Testis (tissue), 3 donors: Measurements from ENCODE around the gene MTMR1. TPM values are rescaled to one million over a fixed set of nuclear protein-coding genes. Genes with fewer than 3 reads are reported as not detected.

Source experiments
- DNase-seq: peaks from one replicate; pipeline ENCODE4 v3.0.0-alpha.2; 2019
- H3K27ac ChIP-seq, 2 donors: fragments of 200-600 bp; sonication (generic); one replicate each; pipeline ENCODE4 v1.5.1; 2019
- H3K27me3 ChIP-seq: fragments of 200-600 bp; sonication (generic); one replicate; pipeline ENCODE4 v1.5.1; 2019
- H3K36me3 ChIP-seq: fragments of 200-600 bp; sonication (generic); one replicate; pipeline ENCODE4 v1.5.1; 2017; ENCODE audit warnings: low read depth; ENCODE audit errors: missing control alignments
- H3K4me1 ChIP-seq: fragments of 200-600 bp; sonication (generic); one replicate; pipeline ENCODE4 v1.5.1; 2019
- H3K4me3 ChIP-seq, 2 donors: fragments of 200-600 bp; sonication (generic); one replicate each; pipeline ENCODE4 v1.5.1; 2017 to 2019
- H3K9me3 ChIP-seq: fragments of 200-600 bp; sonication (generic); one replicate; pipeline ENCODE4 v1.5.1; 2017
- POLR2A ChIP-seq: fragments of 450-650 bp; IDR thresholded peaks from one replicate; pipeline ENCODE4 v1.6.1; 2017; ENCODE audit warnings: antibody characterized with exemption, mild to moderate bottlenecking, moderate library complexity
- WGBS, 2 donors: methylation state at CpG; one replicate each; pipeline ENCODE4 v1.1.5; 2018; 5-methylcytosine and 5-hydroxymethylcytosine counted together
- intact Hi-C: fragments of 100-400 bp; cut with DNase I; formaldehyde crosslinking; loops from one replicate; pipeline ENCODE4 v1.15.1; 2023; ENCODE audit warnings: low total_unique reads
- polyA plus RNA-seq: library from polyadenylated mRNA; stranded (reverse); fragments of 350-450 nt; fragmentation: Illumina TruSeq; extraction: RNeasy Lipid Tissue Mini Kit (QIAGEN cat#74804); gene quantifications from one replicate; pipeline ENCODE4 v1.2.3, GENCODE V29; 2014; ENCODE audit warnings: low read depth, low replicate concordance; ENCODE audit not compliant: insufficient read depth
- total RNA-seq, 2 donors: library from RNA; depleted of rRNA; stranded (reverse); fragments of >200 nt; gene quantifications; one replicate each; pipeline ENCODE4 v1.2.3, GENCODE V29; 2016
- TF ChIP-seq, protein P1 (sequence below), 3 experiments: fragments of 450-650 bp in 2 of 3; fragments of 200-600 bp in 1 of 3; sonication (generic) in 1 of 3; IDR thresholded peaks; one replicate each; pipeline ENCODE4 v1.5.1; 2016 to 2019; ENCODE audit warnings: antibody characterized with exemption in 3 of 3, mild to moderate bottlenecking in 2 of 3, moderate library complexity in 1 of 3

MTMR1 gene
- total and polyA plus RNA-seq, 3 donors from 2014 or later = 26.1 to 57.2 (median 50.3) TPM

- H3K36me3 ChIP-seq = no peaks in the 10 kb centered on the region
- no peak overlapping the region for H3K27ac ChIP-seq
- 60 to 72% methylated on average over 2 to 5 of the region's 7 CpGs for WGBS, 2 donors
- TF ChIP-seq POLR2A = no peak
- TF ChIP-seq, protein P1, sequence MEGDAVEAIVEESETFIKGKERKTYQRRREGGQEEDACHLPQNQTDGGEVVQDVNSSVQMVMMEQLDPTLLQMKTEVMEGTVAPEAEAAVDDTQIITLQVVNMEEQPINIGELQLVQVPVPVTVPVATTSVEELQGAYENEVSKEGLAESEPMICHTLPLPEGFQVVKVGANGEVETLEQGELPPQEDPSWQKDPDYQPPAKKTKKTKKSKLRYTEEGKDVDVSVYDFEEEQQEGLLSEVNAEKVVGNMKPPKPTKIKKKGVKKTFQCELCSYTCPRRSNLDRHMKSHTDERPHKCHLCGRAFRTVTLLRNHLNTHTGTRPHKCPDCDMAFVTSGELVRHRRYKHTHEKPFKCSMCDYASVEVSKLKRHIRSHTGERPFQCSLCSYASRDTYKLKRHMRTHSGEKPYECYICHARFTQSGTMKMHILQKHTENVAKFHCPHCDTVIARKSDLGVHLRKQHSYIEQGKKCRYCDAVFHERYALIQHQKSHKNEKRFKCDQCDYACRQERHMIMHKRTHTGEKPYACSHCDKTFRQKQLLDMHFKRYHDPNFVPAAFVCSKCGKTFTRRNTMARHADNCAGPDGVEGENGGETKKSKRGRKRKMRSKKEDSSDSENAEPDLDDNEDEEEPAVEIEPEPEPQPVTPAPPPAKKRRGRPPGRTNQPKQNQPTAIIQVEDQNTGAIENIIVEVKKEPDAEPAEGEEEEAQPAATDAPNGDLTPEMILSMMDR (IDR thresholded peaks at IDR 0.05) = no peak
- no peak for DNase-seq
- no peaks in the 10 kb centered on the region for H3K9me3 ChIP-seq
- H3K4me3 ChIP-seq = no peak overlapping the region
- no peaks in the 10 kb centered on the region for H3K27me3 ChIP-seq
- intact Hi-C loops = no loop called here
- no peaks in the 10 kb centered on the region for H3K4me1 ChIP-seq
These were observed 68.1 kb downstream of the MTMR1 start for GRCh38 chrX:150761176-150761818.

- H3K27me3 ChIP-seq = no peaks in the 10 kb centered on the region
- DNase-seq = no peak
- H3K9me3 ChIP-seq = no peaks in the 10 kb centered on the region
- no peaks in the 10 kb centered on the region for H3K4me1 ChIP-seq
- intact Hi-C loops = no loop called here
- WGBS, 2 donors = 84 to 100% methylated on average over 2 to 8 of the region's 8 CpGs
- no peaks in the 10 kb centered on the region for H3K36me3 ChIP-seq
- no peak overlapping the region for H3K4me3 ChIP-seq
- no peak overlapping the region for H3K27ac ChIP-seq
- TF ChIP-seq, protein P1 (IDR thresholded peaks at IDR 0.05) = no peak
- no peak for TF ChIP-seq POLR2A
These were observed 68.6 kb downstream of the MTMR1 start for GRCh38 chrX:150761819-150762216.

DNA sequence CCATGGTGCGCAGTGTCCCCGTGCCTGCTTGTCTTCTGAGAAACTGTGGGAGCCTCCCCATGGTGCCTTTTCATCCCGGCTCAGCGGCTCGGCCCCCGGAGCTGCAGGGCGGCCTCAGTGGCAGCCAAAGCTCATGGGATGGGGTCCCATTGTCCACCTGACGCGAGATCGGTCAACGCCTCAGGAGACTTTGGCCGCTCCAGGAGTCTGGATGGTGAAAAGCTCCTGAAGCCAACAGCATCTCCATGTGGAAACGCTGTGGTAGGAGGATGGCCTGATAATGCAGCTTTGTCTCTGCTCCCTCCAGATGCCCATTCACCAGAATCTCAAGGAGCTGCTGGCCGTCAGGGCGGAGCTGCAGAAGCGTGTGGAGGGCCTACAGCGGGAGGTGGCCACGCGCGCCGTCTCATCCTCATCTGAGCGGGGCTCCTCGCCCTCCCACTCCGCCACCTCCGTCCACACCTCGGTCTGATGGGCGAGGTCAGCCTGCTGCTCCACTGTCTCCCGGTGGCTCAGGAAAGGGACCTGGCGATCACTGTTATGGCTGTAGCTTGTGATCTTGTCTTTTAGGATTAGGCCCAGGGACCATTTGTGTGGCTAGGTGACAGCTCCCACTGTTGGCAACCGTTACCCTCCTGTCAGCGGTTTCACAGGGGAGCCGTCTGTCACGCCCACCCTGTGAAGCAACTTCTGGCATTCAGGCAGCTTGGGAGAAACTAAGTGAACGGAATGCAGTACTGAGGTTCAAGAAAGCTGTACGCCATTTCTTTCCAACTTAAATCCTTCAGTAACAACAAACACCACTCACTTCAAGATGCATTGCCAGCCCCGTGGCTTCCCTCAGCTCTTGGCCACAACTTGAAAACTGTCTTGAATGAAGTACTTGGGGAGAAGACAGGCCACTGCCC is 69.3 kb downstream of the MTMR1 start:
- no peaks in the 10 kb centered on the region for H3K27me3 ChIP-seq
- WGBS, 2 donors = 92 to 95% methylated on average over 3 to 26 of the region's 36 CpGs
- H3K36me3 ChIP-seq = no peaks in the 10 kb centered on the region
- H3K27ac ChIP-seq = no peak overlapping the region
- no peaks in the 10 kb centered on the region for H3K9me3 ChIP-seq
- no peak for TF ChIP-seq POLR2A
- TF ChIP-seq, protein P1 (IDR thresholded peaks at IDR 0.05) = no peak
- H3K4me3 ChIP-seq = no peak overlapping the region
- DNase-seq = no peak
- H3K4me1 ChIP-seq = no peaks in the 10 kb centered on the region
- intact Hi-C loops = no loop called here

GRCh38 chrX:150763303-150763797 is 70.2 kb downstream of the MTMR1 start:
- intact Hi-C loops = no loop called here
- 77 to 89% methylated on average over 8 to 12 of the region's 13 CpGs for WGBS, 2 donors
- no peaks in the 10 kb centered on the region for H3K27me3 ChIP-seq
- H3K36me3 ChIP-seq = no peaks in the 10 kb centered on the region
- DNase-seq = no peak
- H3K4me1 ChIP-seq = no peaks in the 10 kb centered on the region
- H3K9me3 ChIP-seq = no peaks in the 10 kb centered on the region
- TF ChIP-seq POLR2A = no peak
- TF ChIP-seq, protein P1 (IDR thresholded peaks at IDR 0.05) = no peak
- H3K4me3 ChIP-seq = no peak overlapping the region
- no peak overlapping the region for H3K27ac ChIP-seq
